Immature natural killer cell (primary cell): ENCODE measurements around the gene LMF1. TPM values are rescaled to one million over a fixed set of nuclear protein-coding genes. Genes with fewer than 3 reads are reported as not detected.
A peak's percentile ranks its signal among the peaks of the same experiment; 100 is the strongest.

Experiments
- DNase-seq, 3 donors: peaks; one replicate each; pipeline ENCODE4 v3.0.0; 2022; ENCODE audit warnings: mixed read lengths in 1 of 3
- H3K27ac Mint-ChIP-seq, 6 donors: one replicate each; pipeline ENCODE4 v1.8.0; 2020; ENCODE audit warnings: mixed read lengths in 6 of 6, mild to moderate bottlenecking in 5 of 6, inconsistent platforms in 4 of 6, moderate library complexity in 3 of 6
- H3K27me3 Mint-ChIP-seq, 3 donors: one replicate each; pipeline ENCODE4 v1.8.0; 2020 to 2021; ENCODE audit warnings: low read depth in 3 of 3, mild to moderate bottlenecking in 3 of 3, mixed read lengths in 3 of 3, moderate library complexity in 3 of 3, inconsistent platforms in 1 of 3
- H3K36me3 Mint-ChIP-seq, 3 donors: one replicate each; pipeline ENCODE4 v1.8.0; 2020; ENCODE audit warnings: mixed read lengths in 3 of 3, inconsistent platforms in 2 of 3, mild to moderate bottlenecking in 2 of 3
- H3K4me1 Mint-ChIP-seq, 2 donors: one replicate each; pipeline ENCODE4 v1.8.0; 2020; ENCODE audit warnings: inconsistent platforms in 2 of 2, mild to moderate bottlenecking in 2 of 2, mixed read lengths in 2 of 2, moderate library complexity in 1 of 2
- H3K4me3 Mint-ChIP-seq, 5 donors: one replicate each; pipeline ENCODE4 v1.8.0; 2020; ENCODE audit warnings: mild to moderate bottlenecking in 5 of 5, mixed read lengths in 5 of 5, inconsistent platforms in 3 of 5, moderate library complexity in 3 of 5
- H3K9me3 Mint-ChIP-seq, 6 donors: one replicate each; pipeline ENCODE4 v1.8.0; 2020; ENCODE audit warnings: mild to moderate bottlenecking in 6 of 6, mixed read lengths in 6 of 6, inconsistent platforms in 4 of 6, moderate library complexity in 3 of 6
- polyA plus RNA-seq, 3 donors: library from polyadenylated mRNA; unstranded; fragments of 300-500 nt; fragmentation: Illumina TruSeq; gene quantifications; one replicate each; pipeline ENCODE4 v1.2.3, GENCODE V29; 2021

Gene LMF1
- 10 to 100 TPM; 12.2 to 15.5 (median 12.6) TPM for polyA plus RNA-seq

DNA sequence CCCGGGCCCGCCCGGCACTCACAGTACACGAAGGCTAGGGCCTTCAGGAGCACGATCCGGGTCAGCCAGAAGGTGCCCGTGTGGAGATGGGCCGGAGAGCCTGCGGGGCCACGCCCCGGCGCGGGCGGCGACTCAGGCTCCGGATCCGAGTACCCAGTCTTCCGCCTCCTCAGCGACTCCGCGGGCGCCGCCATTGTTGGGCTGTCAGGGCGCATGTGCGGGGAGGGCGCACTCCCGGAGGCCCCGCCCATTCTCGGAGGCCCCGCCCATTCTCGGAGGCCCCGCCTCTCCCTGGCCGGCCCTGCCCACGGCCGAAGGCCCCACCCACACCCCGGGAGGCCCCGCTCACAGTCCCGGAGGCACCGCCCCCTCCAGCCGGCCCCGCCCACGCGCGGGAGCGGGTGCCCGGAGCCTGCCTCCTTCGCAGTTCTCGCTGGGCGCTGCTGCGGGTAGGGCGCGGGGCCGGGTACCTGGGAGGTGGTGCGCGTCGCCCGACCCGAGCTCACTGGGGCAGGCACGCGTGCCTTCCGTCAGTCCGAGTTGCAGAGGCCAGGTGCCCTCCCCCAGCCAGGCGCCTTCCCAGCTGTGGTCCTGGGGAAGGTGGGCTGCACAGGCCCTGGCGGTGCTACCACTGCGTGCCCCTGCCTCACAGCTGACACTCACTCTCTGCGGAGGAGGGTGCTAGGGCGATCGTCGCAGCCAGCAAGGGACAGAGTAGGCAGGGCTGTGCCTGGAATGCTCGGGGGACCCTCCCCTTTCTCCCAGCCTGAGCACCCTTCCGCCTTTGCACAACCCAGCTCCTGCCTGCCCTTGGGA lies at the start of gene LMF1:
Gene LMF1, minus strand, starts transcription at position 219 of the 816 bp plus-strand sequence. Its CDS starts 4 bp downstream, at position 215.
- H3K4me1 Mint-ChIP-seq: peaks cover 13 to 17% of the 10 kb centered on the region in 2 donors
- peak within 1 kb of the TSS; percentile 61 to 82 (median 74) for H3K4me3 Mint-ChIP-seq

DNA sequence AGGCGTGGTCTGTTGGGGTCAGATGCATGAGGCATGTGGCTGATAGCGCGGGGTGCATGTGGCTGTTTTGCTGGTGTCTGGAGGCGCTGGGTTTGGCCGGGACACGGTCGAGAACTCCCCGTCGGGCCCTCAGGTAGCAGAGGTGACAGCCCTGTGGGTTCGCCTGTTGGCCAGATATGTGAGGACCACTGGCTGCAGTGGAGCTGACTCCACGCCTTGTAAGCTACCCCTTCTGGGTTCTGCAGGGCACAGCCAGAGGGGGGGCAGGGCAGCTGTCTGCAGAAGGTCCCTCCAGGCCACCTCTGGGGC lies 49.3 kb upstream of the LMF1 start:
- Mint-ChIP-seq H3K9me3 (no peaks in the 10 kb centered on the region), H3K4me1 (no peaks in the 10 kb centered on the region), H3K27ac (no peak overlapping the region), H3K27me3 (peaks cover 0 to 2% (median 0%) of the 10 kb centered on the region in 3 donors), H3K4me3 (no peak overlapping the region), H3K36me3 (no peaks in the 10 kb centered on the region)
- DNase-seq: no peak

More for the DNA sequence above, at the start of gene LMF1:
- Mint-ChIP-seq H3K27ac (peak within 1 kb of the TSS in 5 of 6 donors; percentile 28 to 76 (median 70)), H3K9me3 (no peaks in the 10 kb centered on the region), H3K27me3 (peaks cover 0 to 3% (median 0%) of the 10 kb centered on the region in 3 donors), H3K36me3 (no peaks in the 10 kb centered on the region)
- DNase-seq: peak; percentile 95 to 98 (median 97)

DNA sequence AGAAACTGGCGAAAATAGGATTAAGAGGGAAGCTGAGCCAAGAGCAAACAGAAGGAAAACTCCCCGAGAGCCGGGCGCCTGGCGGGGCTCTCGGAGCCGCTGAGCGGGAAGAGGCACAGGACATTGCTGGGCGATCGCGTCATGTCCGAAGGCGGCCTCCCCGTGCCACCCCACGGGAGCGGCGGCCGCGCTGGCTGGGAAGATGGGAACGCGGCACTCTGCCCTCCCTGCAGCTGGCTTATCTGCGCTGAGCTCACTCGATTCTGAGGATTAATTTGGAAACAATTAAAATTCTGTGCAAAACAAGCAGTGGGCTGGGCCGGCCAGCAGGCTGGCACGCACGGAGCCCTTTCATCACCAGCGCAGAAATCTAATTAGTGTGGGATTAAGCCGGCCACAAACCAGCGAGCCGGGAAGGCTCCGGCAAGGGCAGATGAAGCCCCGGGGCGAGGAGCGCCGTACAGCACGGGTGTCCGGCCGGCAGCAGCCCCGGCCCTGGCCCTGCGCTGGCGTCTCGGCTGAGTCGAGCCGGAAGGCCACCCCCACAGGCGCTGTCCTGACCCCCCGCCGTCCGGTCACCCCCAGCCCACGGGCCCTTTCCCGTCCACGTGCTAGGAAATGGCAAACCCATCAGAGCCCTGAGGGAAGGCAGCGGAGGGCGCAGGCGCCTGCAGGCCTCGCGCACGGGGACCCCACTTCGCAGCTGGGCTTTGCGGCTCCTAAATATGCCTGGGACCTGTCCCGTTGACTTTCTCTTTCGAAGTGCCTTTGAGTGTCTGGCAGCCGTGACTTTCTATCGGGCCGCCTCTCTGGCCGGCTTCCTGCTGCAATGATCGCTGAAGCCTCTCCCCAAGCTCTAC lies 48.7 kb upstream of the LMF1 start:
- Mint-ChIP-seq H3K27me3 (peaks cover 0 to 2% (median 0%) of the 10 kb centered on the region in 3 donors), H3K27ac (no peak overlapping the region), H3K4me1 (no peaks in the 10 kb centered on the region), H3K4me3 (no peak overlapping the region), H3K9me3 (no peaks in the 10 kb centered on the region), H3K36me3 (no peaks in the 10 kb centered on the region)
- no peak for DNase-seq

DNA sequence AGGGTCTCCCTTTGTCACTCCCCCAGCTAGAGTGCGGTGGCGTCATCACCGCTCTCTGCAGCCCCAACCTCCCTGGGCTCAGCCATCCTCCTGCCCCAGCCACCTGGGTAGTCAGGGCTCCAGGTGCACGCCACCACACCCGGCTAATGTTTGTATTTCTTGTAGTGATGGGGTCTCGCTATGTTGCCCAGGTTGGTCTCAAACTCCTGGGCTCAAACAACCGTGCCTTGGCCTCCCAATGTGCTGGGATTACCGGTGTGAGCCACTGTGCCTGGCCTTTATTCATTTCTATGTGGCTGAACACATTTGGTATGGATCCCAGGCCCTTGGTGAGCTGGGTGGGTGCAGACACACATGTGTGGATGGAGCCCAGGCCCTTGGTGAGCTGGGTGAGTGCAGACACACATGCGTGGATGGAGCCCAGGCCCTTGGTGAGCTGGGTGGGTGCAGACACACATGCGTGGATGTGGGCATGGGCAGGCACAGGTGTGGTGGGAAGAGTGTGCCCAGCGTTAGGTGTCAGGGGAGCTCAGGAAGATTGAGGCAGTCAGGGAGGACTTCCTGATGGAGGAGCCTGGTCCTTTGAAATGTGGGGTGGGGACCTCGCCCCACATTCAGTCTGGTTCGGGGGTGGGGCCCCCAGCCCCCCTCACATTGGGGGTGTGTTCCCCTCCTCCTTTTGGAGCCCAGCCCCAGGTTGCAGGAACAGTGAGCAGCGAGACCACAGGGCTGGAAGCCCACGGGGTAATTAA lies 47.8 kb upstream of the LMF1 start:
- Mint-ChIP-seq H3K9me3 (no peaks in the 10 kb centered on the region), H3K36me3 (no peaks in the 10 kb centered on the region), H3K27ac (no peak overlapping the region), H3K4me1 (no peaks in the 10 kb centered on the region), H3K27me3 (peaks cover 0 to 2% (median 0%) of the 10 kb centered on the region in 3 donors), H3K4me3 (no peak overlapping the region)
- no peak for DNase-seq

DNA sequence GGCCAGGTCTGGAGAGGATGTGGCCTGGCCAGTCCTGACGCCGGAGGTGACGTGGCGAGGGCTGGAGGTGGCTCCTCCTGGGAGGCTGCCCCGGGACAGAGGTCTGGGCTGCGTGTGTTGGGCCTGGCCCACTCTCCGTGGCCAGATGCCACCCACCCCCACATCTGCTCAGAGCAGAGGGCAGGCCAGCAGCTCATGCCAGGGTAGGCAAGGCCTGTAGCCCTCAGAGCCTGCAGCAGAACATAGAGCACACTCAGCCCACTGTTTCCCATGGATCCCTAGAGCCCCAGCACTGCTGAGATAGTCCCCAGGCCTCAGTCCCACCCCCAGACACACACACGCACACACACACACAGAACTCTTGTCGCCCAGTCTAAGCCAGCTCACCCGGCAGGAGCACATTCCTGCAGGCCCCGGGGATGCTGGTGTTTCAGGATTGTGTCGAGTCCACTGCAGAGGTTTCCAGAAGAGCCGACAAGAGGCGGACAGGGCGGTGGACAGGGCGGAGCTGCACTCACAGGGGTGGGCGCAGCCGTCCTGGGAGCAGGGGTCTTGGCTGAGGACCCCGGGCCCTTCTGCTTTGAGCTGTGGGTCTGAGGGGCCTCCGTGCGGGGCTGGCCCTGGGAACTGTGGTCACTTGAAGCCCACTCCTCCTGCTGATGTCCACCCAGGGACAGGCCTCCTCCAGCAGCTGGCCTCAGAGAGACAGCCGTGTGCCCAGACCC lies 44.1 kb upstream of the LMF1 start:
- H3K27ac Mint-ChIP-seq: no peak overlapping the region
- H3K4me1 Mint-ChIP-seq: no peaks in the 10 kb centered on the region
- DNase-seq: no peak
- no peaks in the 10 kb centered on the region for H3K36me3 Mint-ChIP-seq
- no peak overlapping the region for H3K4me3 Mint-ChIP-seq
- no peaks in the 10 kb centered on the region for H3K9me3 Mint-ChIP-seq
- peaks cover 0 to 2% (median 0%) of the 10 kb centered on the region in 3 donors for H3K27me3 Mint-ChIP-seq

DNA sequence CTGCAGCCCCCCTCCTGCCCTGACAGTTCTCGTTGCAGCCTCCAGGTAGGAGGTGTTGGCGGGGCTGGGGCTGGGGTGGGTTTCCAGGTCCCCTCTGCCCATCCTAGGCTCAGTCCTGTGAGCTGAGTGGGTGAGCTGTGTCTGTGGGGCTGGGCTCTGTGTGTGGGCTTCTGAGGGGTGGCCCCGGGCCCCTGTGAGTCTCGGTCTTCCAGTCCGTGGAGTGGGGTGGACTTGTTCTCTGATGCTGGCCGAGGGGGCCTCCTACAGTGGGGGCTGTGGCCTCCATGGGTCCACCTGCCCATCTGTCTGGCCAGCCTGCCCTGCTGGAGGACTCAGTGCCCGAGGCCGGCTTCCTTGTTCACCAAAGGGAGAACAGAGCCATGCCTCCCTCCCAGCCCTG lies 43.4 kb upstream of the LMF1 start:
- Mint-ChIP-seq H3K27me3 (peaks cover 0 to 2% (median 0%) of the 10 kb centered on the region in 3 donors), H3K36me3 (no peaks in the 10 kb centered on the region), H3K4me1 (no peaks in the 10 kb centered on the region), H3K4me3 (no peak overlapping the region), H3K9me3 (no peaks in the 10 kb centered on the region), H3K27ac (no peak overlapping the region)
- DNase-seq: no peak

DNA sequence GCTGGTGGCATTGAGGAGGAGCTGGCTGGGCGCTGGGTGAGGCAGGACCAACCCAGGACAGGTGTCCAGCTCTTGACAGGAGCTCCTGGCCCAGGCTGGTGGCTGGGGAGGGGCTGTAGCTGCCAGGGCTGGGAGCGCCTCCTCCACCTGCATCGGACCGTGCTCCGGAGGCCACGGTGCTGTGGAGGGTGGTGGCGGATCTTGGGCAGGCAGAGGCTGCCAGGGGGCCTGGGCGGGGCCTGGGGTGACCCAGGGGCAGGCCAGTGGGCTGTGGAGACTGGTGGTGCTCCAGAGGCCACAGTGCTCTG lies 42.8 kb upstream of the LMF1 start:
- peaks cover 0 to 6% (median 0%) of the 10 kb centered on the region in 3 donors for H3K27me3 Mint-ChIP-seq
- H3K4me3 Mint-ChIP-seq: no peak overlapping the region
- no peak for DNase-seq
- no peaks in the 10 kb centered on the region for H3K9me3 Mint-ChIP-seq
- no peaks in the 10 kb centered on the region for H3K4me1 Mint-ChIP-seq
- no peak overlapping the region for H3K27ac Mint-ChIP-seq
- no peaks in the 10 kb centered on the region for H3K36me3 Mint-ChIP-seq

DNA sequence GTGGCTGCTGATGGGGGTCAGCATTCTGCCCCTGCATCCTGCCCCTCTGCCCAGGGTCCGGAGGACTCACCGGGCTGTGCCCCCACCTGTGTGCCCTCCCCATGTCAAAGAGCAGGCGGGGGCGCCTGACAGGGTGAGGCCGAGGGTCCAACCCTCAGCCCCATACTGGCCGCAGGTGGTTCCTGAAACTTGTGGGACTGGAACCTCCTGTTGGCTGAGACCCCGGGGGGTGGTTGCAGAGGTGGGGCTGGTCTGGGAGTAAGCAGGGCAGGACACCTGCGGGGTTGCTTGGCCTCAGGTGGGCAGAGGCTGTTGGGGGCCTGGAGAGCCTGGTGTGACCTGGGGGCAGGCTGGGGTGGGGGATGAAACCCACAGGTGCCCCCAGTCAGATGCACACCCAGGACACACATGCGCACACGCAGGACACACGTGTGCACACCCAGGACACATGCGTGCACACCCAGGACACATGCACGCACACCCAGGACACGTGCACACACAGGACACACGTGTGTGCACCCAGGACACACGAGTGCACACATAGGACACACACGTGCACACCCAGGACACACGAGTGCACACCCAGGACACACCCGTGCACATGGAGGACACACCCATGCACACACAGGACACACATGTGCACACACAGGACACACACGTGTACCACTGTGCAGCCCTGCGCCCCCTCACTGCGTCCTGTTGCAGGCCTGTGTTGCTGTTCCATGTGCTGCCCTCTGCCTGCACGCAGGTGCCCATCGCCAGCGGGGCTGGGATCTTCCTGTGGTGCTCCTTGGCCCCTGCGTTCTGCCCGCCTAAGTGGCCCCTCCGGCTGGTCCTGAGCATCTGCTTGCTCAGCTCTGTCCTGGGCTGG lies 42.2 kb upstream of the LMF1 start:
- Mint-ChIP-seq H3K27me3 (peaks cover 0 to 4% (median 0%) of the 10 kb centered on the region in 3 donors), H3K4me3 (no peak overlapping the region), H3K27ac (no peak overlapping the region), H3K4me1 (no peaks in the 10 kb centered on the region), H3K36me3 (no peaks in the 10 kb centered on the region), H3K9me3 (no peaks in the 10 kb centered on the region)
- DNase-seq: no peak

DNA sequence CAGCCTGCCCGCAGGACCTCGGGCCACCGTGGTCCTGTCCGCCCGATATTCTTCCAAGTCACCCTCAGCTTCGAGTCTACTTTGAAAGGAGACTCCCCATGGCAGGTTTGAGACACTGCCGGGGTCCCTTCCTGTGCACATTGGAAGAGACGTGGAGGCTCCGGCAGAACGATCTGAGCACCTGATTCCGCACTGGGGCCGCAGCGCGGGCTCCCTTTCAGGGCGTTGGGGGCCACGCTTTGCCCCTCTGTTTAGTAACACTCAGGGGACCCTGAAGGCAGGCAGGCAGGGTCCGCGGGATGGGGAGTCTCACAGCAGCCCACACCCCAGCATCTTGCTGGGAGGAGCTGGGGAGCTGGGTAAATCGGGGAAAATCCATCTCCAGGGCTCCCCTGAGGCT lies 41.4 kb upstream of the LMF1 start:
- Mint-ChIP-seq H3K4me1 (no peaks in the 10 kb centered on the region), H3K27ac (no peak overlapping the region), H3K4me3 (no peak overlapping the region), H3K9me3 (no peaks in the 10 kb centered on the region), H3K27me3 (peaks cover 0 to 4% (median 2%) of the 10 kb centered on the region in 3 donors), H3K36me3 (no peaks in the 10 kb centered on the region)
- no peak for DNase-seq

DNA sequence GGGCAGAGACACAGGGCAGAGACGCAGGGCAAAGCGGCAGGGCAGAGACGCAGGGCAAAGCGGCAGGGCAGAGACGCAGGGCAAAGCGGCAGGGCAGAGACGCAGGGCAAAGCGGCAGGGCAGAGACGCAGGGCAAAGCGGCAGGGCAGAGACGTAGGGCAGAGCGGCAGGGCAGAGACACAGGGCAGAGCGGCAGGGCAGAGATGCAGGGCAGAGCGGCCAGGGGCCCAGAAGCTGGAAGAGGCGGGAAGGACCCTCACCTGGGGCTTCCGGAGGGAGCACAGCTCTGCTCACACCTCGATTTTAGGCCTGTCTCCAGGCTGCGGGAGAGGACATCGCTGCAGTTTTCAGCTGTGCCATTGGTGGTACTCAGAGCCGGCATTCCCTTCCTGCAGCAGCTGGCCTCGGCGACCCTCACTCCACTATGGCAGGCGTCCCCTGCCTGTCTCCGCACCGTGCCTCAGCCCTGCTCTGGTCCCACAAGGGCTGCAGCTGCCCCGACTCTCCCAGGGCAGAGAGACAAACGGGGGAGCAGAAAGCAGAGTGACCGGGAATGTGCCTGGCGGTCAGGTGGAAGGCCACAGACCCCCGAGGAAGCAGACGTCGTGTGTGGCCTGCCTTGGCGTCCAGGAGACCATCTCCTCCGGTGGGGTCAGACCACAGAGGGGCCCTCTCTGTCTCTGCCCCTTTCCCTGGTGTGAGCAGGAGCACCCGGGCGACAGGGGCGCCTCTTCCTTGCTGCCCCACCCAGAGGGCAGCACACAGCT lies 40.7 kb upstream of the LMF1 start:
- no peaks in the 10 kb centered on the region for H3K36me3 Mint-ChIP-seq
- no peak overlapping the region for H3K27ac Mint-ChIP-seq

DNA sequence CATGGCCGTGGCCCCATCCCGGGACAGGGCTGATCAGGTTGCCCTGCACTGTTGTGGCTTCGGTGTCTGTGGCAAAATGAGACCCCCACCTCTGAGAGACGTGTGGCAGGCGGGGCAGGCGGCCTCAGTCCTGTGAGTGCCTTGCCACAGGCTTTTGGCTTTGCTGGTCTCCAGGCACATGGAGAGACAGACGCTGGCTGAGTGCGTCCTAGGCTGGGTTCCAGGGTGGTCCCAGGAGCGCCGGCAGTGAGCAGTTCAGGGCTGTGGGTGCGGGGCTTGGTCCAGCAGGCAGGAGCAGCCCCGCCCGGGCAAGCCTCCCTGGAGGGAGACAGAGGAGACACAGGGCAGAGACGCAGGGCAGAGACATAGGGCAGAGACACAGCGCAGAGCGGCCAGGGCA lies 40.0 kb upstream of the LMF1 start:
- Mint-ChIP-seq H3K4me3 (no peak overlapping the region), H3K9me3 (no peaks in the 10 kb centered on the region), H3K36me3 (no peaks in the 10 kb centered on the region), H3K27ac (no peak overlapping the region), H3K27me3 (peaks cover 0 to 4% (median 2%) of the 10 kb centered on the region in 3 donors), H3K4me1 (no peaks in the 10 kb centered on the region)
- DNase-seq: no peak

More for the DNA sequence above, 40.7 kb upstream of the LMF1 start:
- Mint-ChIP-seq H3K27me3 (peaks cover 0 to 4% (median 2%) of the 10 kb centered on the region in 3 donors), H3K4me1 (no peaks in the 10 kb centered on the region), H3K9me3 (no peaks in the 10 kb centered on the region), H3K4me3 (no peak overlapping the region)
- DNase-seq: no peak

DNA sequence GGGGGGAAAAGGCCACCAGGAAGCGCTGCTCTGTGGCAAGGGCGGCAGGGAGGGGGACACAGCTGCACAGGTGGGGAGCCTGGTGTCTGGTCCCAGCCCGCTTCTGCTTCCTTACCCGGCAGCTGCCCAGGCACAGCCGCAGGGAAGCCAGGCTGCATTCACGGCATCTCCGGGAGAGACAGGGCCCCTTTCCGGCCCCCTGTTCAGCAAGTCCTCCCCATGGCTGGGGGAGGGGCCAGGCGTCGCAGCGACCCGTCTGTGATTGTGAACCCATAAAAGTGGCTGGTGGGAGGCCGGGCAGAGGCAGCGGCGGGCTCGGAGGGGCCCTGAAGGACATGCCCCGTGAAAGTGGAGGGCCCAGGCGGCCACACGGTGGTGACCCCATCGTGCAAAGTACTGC lies 39.5 kb upstream of the LMF1 start:
- Mint-ChIP-seq H3K9me3 (no peaks in the 10 kb centered on the region), H3K4me3 (no peak overlapping the region), H3K4me1 (no peaks in the 10 kb centered on the region), H3K27ac (no peak overlapping the region), H3K27me3 (peaks cover 0 to 6% (median 2%) of the 10 kb centered on the region in 3 donors), H3K36me3 (no peaks in the 10 kb centered on the region)
- no peak for DNase-seq
